KBM-7 (cell line): Measurements from ENCODE around the gene SIRPA.
A peak's percentile ranks its signal among the peaks of the same experiment; 100 is the strongest.

Experiments used
- DNase-seq: peaks from one replicate; pipeline ENCODE4 v3.0.0-alpha.2; 2015
- in situ Hi-C: fragments of 300-500 bp; cut with MboI; formaldehyde crosslinking; loops from 2 replicates; pipeline ENCODE4 v1.14.3; 2020; ENCODE audit warnings: low sequenced_read_pairs, low pct_unique_long_range_greater_than_20kb, mixed read lengths

SIRPA gene

GRCh38 chr20:1964061-1964460, 68.9 kb downstream of the SIRPA start:
- DNase-seq, result no peak
- in situ Hi-C loops, result no loop called here

- in situ Hi-C loops, result no loop called here
- no peak for DNase-seq
These were observed 69.6 kb downstream of the SIRPA start for GRCh38 chr20:1964659-1965405.

DNA sequence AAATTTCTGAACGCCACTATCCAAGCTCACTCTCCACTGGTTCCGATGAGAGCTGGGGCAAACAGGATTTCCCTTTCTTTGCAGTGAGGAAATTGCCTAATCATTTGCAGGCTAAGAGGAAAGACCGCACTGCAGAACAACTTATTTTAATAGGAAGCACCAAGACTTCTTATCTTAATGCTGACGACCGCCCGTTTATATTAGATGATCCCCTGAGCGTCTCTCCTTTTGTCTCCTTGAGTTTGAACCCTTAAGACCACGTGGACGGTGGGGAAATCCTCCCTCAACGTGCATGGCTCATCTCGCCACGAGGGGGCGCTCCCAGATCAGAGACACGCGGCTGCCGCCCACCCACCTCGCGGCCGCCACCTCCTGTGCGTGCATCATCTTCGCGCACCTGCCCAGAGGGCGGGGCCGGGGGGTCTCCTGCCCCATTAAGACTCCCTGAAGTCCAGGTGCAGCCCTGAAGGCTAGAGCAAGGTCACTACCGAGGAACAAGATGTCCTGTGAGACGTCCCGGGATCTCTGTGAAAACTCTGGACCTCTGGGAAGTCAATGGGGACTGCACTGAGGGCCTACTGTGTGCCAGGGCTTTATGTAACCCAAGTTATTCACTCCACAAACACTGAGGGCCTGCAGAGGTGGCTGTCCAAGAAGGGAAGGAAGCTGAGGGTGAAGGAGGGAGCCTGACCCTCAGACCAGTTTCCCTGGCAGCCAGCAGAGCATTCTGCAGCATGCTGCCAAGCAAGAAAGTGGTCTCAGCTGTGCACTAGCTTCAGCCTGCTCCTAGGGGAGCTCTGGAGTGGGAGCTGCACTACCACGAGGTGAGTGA, 70.5 kb downstream of the SIRPA start:
- in situ Hi-C loops, result no loop called here
- peak; percentile 85 for DNase-seq

GRCh38 chr20:1968964-1969363, 73.8 kb downstream of the SIRPA start:
- no peak for DNase-seq
- in situ Hi-C loops, result no loop called here

DNA sequence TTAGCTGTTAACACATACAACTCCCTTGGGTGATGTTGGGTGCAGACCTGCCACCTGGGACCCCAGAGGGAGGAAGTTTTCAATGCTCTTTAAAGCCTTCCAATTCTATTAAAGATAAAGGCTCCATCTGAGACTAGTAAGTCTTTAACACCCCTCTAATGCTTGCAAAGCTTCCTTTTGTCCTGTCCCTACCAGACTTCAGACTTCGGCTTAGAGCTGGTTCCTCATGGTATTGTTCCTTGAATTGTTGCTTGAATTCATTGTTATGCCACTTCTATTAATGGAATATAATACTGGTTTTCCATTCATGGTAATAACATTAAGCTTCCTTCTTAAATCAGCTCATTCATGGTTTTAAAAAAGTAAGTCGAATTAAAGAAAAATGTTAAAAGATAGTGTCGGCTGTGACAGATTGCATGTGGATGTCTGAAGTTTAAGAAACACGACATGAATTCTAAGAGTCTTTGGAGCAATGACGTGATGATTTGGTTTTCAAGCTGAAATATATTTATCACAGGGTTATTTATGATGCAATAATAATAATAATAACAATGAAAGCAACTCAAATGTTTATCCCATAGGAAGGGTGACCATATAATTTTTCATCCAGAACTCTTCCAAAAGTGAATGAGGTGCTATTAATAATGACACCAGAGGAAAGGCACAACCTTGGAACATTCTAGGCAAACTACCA, 76.8 kb downstream of the SIRPA start:
- DNase-seq, result no peak
- in situ Hi-C loops, result no loop called here

DNA sequence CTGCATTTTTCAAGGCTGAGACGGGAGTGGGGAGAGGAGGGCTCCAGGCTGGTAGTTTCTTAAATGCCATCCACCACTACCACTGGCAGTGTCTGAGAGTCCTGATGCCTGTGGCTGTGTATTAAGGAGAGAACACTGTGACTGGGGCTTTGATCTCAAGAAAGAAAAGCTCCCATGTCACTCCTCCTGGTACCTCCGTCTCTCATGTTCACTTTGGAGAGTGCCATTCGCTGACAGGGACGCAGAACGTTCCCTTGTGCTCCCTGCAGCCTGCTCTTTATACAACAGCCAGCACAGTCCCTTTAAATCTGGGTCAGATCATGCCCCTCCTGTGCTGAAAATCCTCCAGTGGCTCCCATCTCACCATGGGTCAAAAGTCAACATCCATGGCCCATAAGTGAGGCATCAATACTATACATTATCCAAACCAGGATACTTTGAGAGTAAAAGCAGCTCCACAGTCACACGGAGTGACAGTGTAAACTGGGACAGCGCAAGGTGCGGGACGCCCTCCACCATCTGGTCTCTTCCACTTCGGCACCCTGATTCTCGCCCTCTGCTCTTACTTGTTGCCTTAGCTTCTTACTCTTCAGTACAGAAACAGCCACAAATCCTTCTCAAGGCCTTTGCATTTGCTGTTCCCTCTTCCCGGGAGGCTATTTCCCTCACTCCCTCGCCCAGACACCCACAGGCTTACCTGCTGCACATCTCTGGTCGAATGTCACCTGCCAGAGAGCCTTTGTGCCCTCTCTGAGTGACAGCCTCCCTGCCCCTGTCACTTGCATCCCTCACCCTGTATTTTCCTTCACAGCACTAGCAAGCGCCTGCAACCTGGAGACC, 78.6 kb downstream of the SIRPA start:
- DNase-seq, result no peak
- in situ Hi-C loops, result no loop called here

DNA sequence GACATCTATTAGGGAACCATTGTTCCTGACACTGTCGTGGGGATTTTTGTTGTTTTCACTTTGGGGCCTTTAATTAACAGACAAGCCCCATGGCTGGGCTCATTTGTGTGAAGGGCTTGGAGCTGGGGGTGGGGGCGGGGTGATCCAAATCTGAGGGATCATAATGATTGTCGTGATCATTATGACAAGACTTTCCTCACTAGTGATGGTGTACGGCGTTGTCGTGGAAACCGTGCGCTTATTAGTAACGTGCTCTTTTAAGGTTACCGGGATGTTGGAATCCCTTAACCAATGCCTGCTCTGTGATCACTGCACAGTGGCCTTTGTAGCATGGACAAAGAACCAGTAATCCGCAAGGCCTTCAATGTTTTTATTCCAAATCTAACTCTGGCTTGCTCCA, 80.1 kb downstream of the SIRPA start:
- no peak for DNase-seq
- in situ Hi-C loops, result no loop called here

DNA sequence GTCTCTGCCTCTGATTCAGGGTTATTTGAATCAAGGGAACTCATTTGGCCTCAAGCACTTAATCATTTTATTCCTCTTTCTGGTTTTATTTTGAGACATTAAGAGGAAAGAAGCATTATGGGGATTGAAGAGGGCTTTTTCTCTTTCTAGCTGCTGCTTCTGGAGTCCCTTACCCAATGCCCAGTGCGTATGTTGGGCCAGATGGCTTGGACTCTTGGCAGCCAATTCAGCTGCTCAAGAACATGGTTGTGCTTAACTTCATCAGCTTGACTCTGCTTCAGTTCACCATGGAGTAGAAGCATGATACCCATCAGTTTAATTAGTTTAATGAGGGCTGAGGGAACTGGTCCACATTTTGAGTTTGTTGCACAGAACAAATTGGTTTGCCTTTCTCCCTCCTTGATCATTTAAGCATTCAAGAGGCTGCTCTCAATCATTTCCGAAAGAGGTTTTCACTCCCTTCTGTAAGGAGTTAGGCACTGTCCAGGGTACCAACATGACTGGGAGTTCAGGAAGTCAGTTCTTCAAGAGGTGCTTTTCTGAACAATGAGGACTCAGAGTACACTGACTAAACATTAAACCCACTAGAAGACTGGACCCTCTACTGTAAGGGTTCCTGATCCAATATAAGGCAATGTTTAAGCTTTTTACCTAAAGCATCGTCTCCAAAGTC, 84.0 kb downstream of the SIRPA start:
- in situ Hi-C loops, result no loop called here
- DNase-seq, result no peak

GRCh38 chr20:1982686-1983085, 87.5 kb downstream of the SIRPA start:
- in situ Hi-C loops, result no loop called here
- DNase-seq, result no peak

DNA sequence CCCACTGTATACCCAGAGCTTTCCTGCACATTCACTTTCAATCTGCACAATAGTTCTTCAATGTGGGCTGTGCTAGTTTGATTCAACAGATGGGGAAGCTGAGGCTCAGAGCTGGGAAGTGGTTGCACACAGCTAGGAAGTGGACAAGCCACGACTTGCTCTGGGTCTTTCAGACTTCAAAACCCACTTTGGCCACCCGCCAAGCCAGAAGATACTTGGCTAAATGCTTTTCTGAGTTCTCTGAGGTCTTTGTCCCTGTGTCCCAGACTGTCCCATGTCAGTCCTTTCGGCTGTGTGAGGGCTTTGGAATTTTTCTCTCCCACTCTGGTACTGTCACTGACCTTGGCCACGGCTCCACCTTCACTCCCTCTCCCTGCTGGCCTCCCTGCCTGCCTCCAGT, 88.1 kb downstream of the SIRPA start:
- DNase-seq, result no peak
- in situ Hi-C loops, result no loop called here

GRCh38 chr20:1987826-1988225, 92.6 kb downstream of the SIRPA start:
- in situ Hi-C loops, result no loop called here
- no peak for DNase-seq
